GM21723 (cell line): ENCODE measurements around the gene NEUROG2.

Source experiments
- ATAC-seq: cut with Tn5 transposase; IDR thresholded peaks from one replicate; pipeline ENCODE4 v1.9.1; 2021; ENCODE audit warnings: mild to moderate bottlenecking, moderate library complexity; ENCODE audit not compliant: unreplicated experiment

Gene NEUROG2

GRCh38 chr4:112521123-112522023 is 5.4 kb upstream of the NEUROG2 start:
- ATAC-seq = no peak

GRCh38 chr4:112520598-112521122 is 4.7 kb upstream of the NEUROG2 start:
- no peak for ATAC-seq

- no peak for ATAC-seq
These were observed 4.0 kb upstream of the NEUROG2 start for GRCh38 chr4:112519689-112520597.

GRCh38 chr4:112518675-112519074 is 2.7 kb upstream of the NEUROG2 start:
- no peak for ATAC-seq

GRCh38 chr4:112517911-112518310 is 1.9 kb upstream of the NEUROG2 start:
- ATAC-seq = no peak

- peak; percentile 34 for ATAC-seq
These were observed 1.2 kb upstream of the NEUROG2 start for GRCh38 chr4:112517067-112517634.

- ATAC-seq = peak; percentile 23
These were observed 589 bp upstream of the NEUROG2 start for GRCh38 chr4:112516471-112517066.

- ATAC-seq = peak; percentile 47
These were observed 548 bp downstream of the NEUROG2 start for GRCh38 chr4:112515198-112516065.

GRCh38 chr4:112514647-112515197 is 1.3 kb downstream of the NEUROG2 start:
- peak; percentile 20 for ATAC-seq

GRCh38 chr4:112513971-112514646 is 1.9 kb downstream of the NEUROG2 start:
- ATAC-seq = peak; percentile 3

GRCh38 chr4:112511803-112512118 is 4.2 kb downstream of the NEUROG2 start:
- no peak for ATAC-seq

GRCh38 chr4:112511093-112511802 is 4.7 kb downstream of the NEUROG2 start:
- no peak for ATAC-seq

GRCh38 chr4:112510291-112511092 is 5.5 kb downstream of the NEUROG2 start:
- ATAC-seq = no peak

GRCh38 chr4:112509243-112510141 is 6.5 kb downstream of the NEUROG2 start:
- no peak for ATAC-seq

- no peak for ATAC-seq
These were observed 7.6 kb downstream of the NEUROG2 start for GRCh38 chr4:112508356-112508755.

- ATAC-seq = no peak
These were observed 11.2 kb downstream of the NEUROG2 start for GRCh38 chr4:112504807-112505206.

- ATAC-seq = no peak
These were observed 13.1 kb downstream of the NEUROG2 start for GRCh38 chr4:112502871-112503270.
